ENCODE data around the gene FAM72C.
A peak's percentile ranks its signal among the peaks of the same experiment; 100 is the strongest.
"Not testable (repeated sequence)": the region's sequence is repeated elsewhere in the genome, so short reads cannot be mapped to it uniquely, and the experiment has no call there.

The FAM72C gene

GRCh38 chr1:143984721-143985473 lies 13.1 kb upstream of the FAM72C start:
- not testable (repeated sequence) for DNase-seq (ENCODE audit: low read depth in 2 of 2)

DNA sequence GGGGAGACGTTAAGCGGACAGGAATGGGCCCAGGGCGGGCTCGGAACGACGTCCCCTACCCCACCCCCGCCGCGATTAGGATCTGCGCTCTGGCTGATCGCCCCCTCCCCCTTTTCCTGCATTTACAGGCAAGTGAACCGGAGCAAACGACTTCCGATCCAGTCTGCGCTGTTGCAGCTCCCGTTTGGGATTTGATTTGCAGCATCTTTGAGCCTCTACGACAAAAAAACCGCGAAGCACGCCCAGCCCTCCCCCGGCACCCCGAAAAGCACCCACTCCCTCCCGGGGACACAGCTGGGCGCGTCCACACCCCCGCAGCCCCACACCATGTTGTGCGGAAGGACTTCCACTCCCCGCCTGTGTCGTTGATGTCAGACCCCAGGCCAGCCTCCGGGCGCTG lies 2.6 kb upstream of the FAM72C start:
- DNase-seq (ENCODE audit: low read depth in 2 of 2), result not testable (repeated sequence)

DNA sequence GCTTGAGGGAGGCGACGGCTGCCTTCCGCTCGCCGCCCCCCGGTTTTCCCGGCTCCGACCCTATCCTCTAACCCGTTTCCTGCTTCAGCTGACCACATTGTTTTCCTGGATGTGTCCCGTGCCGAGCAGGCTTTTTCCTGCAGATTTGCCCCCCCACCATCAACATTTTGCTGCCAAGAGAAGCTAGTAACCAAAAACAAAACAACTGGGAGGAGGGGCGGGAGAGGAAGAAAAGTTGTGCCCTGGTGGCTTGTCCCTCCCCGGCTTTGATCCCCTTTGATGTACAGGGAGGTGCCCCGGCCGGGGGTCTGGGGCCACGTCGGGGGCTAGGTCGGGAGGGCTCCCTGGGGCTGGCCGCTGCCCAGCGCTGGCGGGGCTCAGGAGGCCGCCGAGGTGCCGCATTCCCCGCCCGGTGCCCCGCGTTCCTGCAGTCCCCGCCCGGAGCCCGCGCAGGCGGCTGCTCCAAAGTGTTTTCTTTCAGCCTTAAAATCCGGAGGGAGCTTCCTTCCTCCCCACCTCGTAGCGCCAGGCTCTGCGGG lies 2.2 kb upstream of the FAM72C start:
- not testable (repeated sequence) for DNase-seq (ENCODE audit: low read depth in 2 of 2)

DNA sequence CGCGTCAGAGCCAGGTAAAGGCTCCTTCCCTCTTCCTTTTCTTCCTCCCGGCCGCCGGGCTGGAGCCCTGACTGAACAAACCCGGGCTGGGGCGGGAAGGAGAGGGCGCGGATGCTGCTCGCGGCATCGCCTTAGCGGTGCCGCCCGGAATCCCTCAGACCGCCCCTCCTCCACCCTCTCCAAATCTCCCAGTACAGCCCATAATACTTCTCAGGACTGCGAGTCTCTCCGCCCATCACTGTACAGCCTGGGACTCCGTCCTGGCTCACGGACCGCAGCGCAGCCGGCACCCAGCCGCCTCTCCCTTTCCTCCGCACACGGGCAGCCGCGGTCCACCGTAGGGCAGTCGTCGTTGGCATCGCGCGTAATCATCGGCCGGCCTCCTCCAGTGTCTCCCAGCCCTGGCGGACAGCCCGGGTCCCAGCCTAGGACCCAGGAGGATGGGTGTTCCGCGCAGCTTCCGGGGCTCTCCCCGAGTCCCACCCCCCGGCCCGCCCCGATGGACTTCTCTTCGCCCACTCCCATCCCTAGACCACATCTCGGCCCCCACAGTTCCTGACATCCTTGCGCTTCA lies 1.1 kb upstream of the FAM72C start:
- not testable (repeated sequence) for DNase-seq (ENCODE audit: low read depth in 2 of 2)

DNA sequence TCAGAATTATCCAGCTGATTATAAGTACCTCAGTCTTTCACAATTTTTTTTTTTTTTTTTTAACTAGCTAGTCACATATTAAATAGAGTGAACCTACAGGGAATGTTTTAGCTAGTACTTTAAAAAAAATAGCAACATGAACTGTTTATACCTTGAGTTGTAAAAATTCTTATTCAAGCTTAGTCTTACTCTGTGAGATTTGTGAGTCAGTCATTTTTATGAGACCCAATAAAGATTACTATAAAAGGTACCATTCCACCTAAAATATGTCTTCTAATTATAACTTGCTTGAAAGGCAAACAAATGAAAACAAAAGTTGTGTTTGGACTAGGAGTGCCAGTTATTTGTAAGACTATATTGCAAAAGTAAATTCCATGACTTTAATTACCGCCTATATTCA lies 5.9 kb downstream of the FAM72C start:
- not testable (repeated sequence) for DNase-seq (ENCODE audit: low read depth in 2 of 2)

DNA sequence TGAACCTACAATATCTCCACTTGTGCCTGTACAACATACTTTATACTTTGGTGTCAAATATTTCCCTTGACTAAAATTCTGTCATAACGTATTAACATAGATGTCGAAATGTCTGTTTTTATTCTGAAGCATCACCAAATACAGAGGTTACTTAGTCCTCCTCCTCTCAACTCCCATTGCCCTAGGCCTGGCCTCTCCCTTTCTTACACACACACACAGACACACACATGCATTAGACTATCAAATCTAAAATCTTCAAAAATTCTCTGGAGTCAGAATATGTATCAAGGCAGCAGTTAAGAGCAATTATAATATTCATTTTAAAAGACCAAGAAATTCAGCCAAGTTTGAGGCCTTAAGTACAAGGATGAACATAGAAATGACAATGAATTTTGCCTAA lies 7.5 kb downstream of the FAM72C start:
- DNase-seq (ENCODE audit: low read depth in 2 of 2), result not testable (repeated sequence)

GRCh38 chr1:143955930-143956329 lies 15.9 kb downstream of the FAM72C start:
- DNase-seq (ENCODE audit: low read depth in 2 of 2), result not testable (repeated sequence)

DNA sequence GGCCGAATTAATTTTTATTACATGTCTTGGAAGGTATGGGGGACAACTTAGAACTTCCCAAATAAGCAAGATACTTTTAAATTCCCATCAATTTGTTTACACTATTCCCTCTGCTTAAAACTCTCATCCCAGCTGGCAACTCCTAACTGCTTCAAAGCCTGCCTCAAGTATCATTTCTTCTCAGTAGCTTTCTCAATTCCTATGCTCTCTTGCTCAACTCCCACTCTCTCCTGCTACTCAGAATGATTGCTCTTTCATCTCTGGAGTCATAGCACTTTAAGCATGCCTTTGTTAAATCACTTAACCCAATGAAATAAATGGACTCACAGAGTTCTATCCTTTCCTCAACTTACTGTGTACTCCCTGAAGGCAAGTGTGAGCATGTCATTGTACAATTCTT lies 18.9 kb downstream of the FAM72C start:
- DNase-seq (ENCODE audit: low read depth in 2 of 2), result not testable (repeated sequence)

- DNase-seq (ENCODE audit: low read depth in 2 of 2), result not testable (repeated sequence)
These were observed 20.0 kb downstream of the FAM72C start for GRCh38 chr1:143951485-143952391.

GRCh38 chr1:143947749-143948148 lies 24.0 kb downstream of the FAM72C start:
- DNase-seq (ENCODE audit: low read depth in 2 of 2), result not testable (repeated sequence)

GRCh38 chr1:143945253-143945652 lies 26.5 kb downstream of the FAM72C start:
- not testable (repeated sequence) for DNase-seq (ENCODE audit: low read depth in 2 of 2)

GRCh38 chr1:143944576-143945240 lies 27.1 kb downstream of the FAM72C start:
- DNase-seq (ENCODE audit: low read depth in 2 of 2), result not testable (repeated sequence)

DNA sequence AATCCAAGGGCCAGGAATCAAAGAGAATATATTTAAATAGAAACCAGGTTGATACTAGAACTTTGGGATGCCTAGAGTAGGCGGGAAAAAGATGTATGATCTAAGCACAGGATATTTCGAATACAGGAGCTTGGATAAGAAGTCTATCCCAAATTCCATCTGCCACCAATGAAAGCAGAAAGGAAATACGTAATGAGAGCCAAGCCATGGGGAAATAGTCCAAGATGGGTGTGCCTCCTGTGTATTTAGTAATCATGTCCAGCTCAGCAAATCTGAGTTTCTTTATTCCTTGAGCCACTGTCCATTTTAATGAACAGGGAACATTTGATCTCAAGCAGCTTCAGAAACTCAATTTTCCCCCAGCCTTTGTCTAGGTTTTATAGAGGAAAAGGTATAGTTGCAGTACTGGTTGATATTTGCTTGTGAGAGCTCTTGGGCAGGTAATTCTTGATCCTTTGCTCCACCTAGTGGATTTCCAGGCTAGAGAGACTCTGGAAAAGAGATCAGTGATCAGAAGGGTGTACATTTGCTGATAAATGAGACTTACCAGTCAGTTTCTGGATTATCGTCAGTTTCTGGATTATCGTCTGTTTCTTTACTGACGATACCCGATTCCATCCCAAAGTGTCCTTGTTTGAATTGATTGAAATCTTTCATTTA lies 28.3 kb downstream of the FAM72C start:
- not testable (repeated sequence) for DNase-seq (ENCODE audit: low read depth in 2 of 2)

DNA sequence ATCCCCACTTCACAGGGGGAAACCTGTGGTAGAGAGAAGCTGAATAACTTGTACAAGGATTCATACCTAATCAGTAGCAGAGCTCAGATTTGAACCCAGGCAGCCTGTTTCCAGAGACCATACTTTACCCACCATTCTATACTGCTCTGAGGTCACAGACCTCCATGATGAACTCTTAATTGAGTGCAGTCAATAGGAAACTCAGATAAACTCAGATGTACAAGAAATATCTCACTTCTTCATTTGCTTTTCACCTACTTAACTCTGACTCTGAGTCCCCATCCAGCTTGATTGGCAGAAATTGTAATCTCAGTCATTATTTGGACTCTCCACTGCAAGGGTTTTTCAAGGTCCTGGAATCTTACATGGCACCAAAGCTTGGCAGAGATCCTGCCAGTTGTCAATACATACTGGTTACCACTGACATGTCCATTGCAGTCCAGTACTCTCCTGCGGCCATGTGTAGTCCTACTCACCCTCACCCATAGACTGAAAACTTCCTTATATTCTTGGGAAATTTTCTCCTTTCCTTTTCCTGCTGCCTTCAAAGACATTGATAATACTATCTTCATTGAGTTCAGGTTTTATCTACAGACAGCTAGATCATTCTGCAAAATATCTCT lies 29.4 kb downstream of the FAM72C start:
- DNase-seq (ENCODE audit: low read depth in 2 of 2), result not testable (repeated sequence)

DNA sequence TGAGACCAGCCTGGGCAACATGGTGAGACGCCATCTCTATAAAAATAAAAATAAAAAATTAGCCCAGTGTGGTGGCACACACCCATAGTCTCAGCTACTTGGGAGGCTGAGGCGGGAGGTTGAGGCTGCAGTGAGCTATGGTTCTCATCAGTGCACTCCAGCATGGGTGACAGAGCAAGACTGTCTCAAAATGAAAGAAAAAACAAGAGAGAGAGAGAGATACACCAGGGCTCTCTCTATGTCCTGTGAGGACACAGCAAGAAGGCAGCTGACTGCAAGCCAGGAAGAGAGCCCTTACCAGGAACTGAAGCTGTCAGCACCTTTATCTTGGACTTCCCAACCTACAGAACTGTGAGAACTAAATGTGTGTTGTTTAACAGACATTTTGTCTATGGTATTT lies 32.1 kb downstream of the FAM72C start:
- not testable (repeated sequence) for DNase-seq (ENCODE audit: low read depth in 2 of 2)

DNA sequence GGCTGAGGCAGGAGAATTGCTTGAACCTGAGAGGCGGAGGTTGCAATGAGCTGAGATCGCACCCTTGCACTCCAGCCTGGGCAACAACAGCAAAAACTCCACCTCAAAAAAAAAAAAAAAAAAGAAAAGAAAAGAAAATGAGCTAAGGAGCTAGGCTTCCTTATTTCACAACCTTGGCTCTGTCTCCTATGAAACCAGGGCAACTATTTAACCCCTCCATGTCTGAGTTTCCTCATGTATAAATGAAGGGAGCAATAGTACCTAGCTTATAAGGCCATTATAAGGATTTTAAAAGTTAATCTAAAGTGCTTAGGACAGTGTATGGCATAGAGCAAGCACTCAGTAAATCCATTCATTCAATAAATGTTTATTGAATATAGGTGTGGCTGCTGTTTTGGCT lies 32.9 kb downstream of the FAM72C start:
- not testable (repeated sequence) for DNase-seq (ENCODE audit: low read depth in 2 of 2)

- DNase-seq (ENCODE audit: low read depth in 2 of 2), result peak in 1 of 2 donors; percentile 5
These were observed 35.2 kb downstream of the FAM72C start for GRCh38 chr1:143936457-143937115.

GRCh38 chr1:143919127-143919526 lies 52.7 kb downstream of the FAM72C start:
- not testable (repeated sequence) for DNase-seq (ENCODE audit: low read depth in 2 of 2)

GRCh38 chr1:143918552-143918951 lies 53.2 kb downstream of the FAM72C start:
- DNase-seq (ENCODE audit: low read depth in 2 of 2), result not testable (repeated sequence)

- not testable (repeated sequence) for DNase-seq (ENCODE audit: low read depth in 2 of 2)
These were observed 58.1 kb downstream of the FAM72C start for GRCh38 chr1:143913705-143914104.

Measured in stimulated activated CD8-positive, alpha-beta memory T cell treated with anti-CD3 and anti-CD28 coated beads, Interleukin-7, amount 100 ng/mL, for 1 hour (primary cell).